ENCODE measurements around the gene CCDC192.

Gene CCDC192

DNA sequence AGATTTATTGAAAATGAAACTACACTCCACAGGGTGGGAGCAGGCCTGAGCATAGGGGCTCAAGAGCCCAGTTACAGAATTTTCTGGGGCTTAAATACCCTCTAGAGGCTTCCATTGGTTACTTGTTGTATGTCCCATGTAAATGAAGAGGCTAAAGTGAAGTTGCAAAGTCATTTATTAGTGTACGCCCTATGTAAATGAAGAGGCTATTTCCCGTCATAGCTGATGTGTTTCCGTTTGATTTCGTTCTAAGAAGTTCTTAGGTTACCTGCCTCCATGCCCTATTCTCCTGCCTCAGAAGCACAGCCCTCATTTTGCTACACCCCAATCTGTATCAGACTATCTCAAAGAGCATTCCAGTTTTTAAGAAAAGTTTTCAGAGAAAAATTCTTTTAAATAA lies 273.3 kb downstream of the CCDC192 start:
- Mint-ChIP-seq H3K27ac (no peak overlapping the region), H3K9me3 (no peaks in the 10 kb centered on the region)

DNA sequence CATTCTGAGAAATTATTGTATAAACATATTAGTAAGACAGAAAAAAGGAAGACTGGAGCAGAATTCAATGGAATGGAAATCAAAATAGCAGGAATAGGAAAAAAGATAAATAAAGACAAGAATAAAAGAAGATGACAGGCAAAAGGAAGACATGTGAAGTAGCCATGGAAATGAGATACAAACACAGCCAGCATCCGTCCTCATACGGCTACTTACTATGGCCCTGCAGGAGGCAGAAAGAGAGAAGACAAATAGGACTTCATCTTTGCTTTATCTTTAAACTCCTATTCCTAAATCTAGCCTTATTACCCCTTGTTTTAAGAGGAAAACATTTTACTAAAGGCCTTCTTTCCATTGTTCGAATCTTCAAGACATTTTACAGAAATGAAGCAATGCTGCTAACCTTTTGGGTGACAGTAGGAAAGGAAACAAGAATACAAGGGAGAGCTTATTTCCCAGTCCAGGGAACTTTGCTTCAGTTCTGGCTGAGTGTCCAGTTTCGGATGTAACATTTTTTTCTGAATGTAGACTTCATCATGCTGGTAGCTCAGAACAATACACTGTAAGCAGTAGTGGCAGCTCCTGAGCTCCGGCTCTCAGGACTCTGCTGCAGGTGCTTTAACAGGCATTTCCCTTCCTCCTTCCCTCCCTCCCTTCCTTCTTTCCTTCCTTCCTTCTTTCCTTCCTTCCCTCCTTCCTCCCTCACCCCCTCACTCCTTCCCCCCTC lies 274.0 kb downstream of the CCDC192 start:
- H3K27ac Mint-ChIP-seq: no peak overlapping the region
- H3K9me3 Mint-ChIP-seq: no peaks in the 10 kb centered on the region
- H3K27me3 Mint-ChIP-seq: no peaks in the 10 kb centered on the region
- peaks cover 35% of the 10 kb centered on the region for H3K36me3 Mint-ChIP-seq
- no peak overlapping the region for H3K4me3 Mint-ChIP-seq
- peaks cover 5% of the 10 kb centered on the region for H3K4me1 Mint-ChIP-seq
- ATAC-seq: no peak

More for the DNA sequence above, 273.3 kb downstream of the CCDC192 start:
- Mint-ChIP-seq H3K36me3 (peaks cover 33% of the 10 kb centered on the region), H3K27me3 (no peaks in the 10 kb centered on the region), H3K4me1 (peaks cover 5% of the 10 kb centered on the region), H3K4me3 (no peak overlapping the region)
- no peak for ATAC-seq

DNA sequence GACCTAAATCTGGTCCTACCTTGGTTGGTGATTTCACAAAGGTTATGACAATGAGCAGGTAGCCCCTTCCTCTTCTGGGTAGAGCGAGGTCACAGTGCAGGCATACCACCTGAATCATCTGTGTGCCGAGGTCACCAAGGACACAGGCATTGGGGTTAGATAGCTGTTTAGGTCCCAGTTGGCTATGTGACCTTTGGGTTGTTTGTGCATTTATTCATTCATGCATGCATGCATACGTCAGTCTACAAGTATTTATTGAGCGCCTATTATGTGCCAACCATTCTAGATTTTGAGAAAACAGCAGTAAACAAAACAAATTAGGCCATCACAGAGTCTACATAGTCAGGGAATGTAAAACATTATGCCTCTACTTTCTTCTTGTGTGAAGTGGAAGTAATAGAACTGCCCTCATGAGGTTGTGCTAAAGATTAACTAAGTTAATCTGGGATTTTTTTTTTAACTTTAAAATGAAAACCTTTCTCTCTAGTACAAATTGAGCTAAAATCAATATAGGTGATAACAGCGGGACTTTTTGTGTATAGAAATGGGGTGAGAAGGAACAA lies 275.6 kb downstream of the CCDC192 start:
- no peak overlapping the region for H3K27ac Mint-ChIP-seq
- H3K4me3 Mint-ChIP-seq: no peak overlapping the region
- no peak for ATAC-seq
- peaks cover 5% of the 10 kb centered on the region for H3K4me1 Mint-ChIP-seq
- H3K36me3 Mint-ChIP-seq: peaks cover 37% of the 10 kb centered on the region
- H3K9me3 Mint-ChIP-seq: no peaks in the 10 kb centered on the region
- H3K27me3 Mint-ChIP-seq: no peaks in the 10 kb centered on the region

GRCh38 chr5:127979475-127979874 lies 276.3 kb downstream of the CCDC192 start:
- no peak overlapping the region for H3K4me3 Mint-ChIP-seq

DNA sequence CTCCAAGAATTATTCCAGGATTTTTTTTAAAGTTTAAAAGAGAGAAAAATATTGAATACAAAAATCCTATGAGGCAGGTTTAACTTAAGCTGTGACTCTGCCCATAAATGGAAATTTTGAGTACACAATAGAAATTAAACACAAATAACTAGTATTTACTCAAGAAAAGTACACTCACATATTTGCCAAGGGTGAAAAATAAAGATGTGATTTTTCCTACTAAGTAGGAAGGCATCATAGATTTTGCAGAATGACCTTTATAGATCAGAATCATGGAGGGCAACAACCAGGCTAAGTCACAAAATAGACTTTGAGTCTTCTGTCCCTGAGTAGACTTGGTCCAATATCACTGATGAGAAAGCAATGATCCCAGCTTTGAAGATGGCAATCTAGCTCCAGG lies 277.7 kb downstream of the CCDC192 start:
- no peak for ATAC-seq
- H3K27me3 Mint-ChIP-seq: no peaks in the 10 kb centered on the region
- H3K9me3 Mint-ChIP-seq: no peaks in the 10 kb centered on the region

More at GRCh38 chr5:127979475-127979874, 276.3 kb downstream of the CCDC192 start:
- no peak overlapping the region for H3K27ac Mint-ChIP-seq
- no peaks in the 10 kb centered on the region for H3K27me3 Mint-ChIP-seq
- peaks cover 5% of the 10 kb centered on the region for H3K4me1 Mint-ChIP-seq
- peaks cover 37% of the 10 kb centered on the region for H3K36me3 Mint-ChIP-seq
- H3K9me3 Mint-ChIP-seq: no peaks in the 10 kb centered on the region
- ATAC-seq: no peak

DNA sequence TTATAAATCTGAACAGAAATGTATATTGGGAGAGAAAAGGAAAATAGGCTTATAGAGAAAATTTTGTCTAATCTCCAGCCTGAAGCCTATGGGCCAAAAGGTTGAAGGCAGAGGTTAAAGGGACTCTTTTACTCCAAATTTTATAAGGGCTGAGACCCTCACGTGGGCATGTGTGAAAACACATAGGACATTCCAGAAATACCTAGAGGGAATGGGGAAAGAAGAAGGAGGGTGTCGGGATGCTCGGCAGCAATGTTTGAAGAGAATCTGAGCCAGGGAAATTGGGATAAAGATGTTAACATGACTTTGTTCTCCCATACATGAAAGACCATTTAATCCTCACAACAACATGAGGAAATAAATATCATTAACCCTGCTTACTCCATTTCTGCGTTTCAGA lies 278.3 kb downstream of the CCDC192 start:
- H3K36me3 Mint-ChIP-seq: peaks cover 28% of the 10 kb centered on the region
- no peak overlapping the region for H3K27ac Mint-ChIP-seq
- peaks cover 5% of the 10 kb centered on the region for H3K4me1 Mint-ChIP-seq
- H3K9me3 Mint-ChIP-seq: no peaks in the 10 kb centered on the region
- H3K27me3 Mint-ChIP-seq: no peaks in the 10 kb centered on the region
- ATAC-seq: no peak
- H3K4me3 Mint-ChIP-seq: no peak overlapping the region

More for the DNA sequence above, 277.7 kb downstream of the CCDC192 start:
- Mint-ChIP-seq H3K4me1 (peaks cover 5% of the 10 kb centered on the region), H3K36me3 (peaks cover 35% of the 10 kb centered on the region), H3K4me3 (no peak overlapping the region), H3K27ac (no peak overlapping the region)

DNA sequence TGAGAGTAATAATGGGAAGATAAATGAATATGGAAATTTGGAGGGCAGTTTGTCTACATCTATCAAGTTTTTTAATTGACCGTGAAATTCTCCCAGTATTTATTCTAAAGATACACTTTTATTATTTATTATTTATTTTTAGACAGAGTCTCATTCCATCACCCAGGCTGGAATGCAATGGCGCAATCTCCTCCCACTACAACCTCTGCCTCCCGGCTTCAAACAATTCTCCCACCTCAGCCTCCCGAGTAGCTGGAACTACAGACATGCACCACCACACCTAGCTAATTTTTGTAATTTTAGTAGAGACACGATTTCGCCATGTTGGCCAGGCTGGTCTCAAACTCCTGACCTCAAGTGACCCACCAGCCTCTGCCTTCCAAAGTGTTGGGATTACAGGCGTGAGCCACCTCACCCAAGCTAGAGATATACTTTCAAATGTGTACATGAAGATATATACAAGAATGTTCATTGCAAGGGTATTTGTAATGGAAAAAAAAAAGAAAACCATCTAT lies 282.7 kb downstream of the CCDC192 start:
- no peak overlapping the region for H3K4me3 Mint-ChIP-seq
- no peak for ATAC-seq
- H3K4me1 Mint-ChIP-seq: no peaks in the 10 kb centered on the region
- H3K9me3 Mint-ChIP-seq: no peaks in the 10 kb centered on the region
- H3K27ac Mint-ChIP-seq: no peak overlapping the region
- H3K27me3 Mint-ChIP-seq: no peaks in the 10 kb centered on the region
- H3K36me3 Mint-ChIP-seq: peaks cover 28% of the 10 kb centered on the region

- ATAC-seq: no peak
- Mint-ChIP-seq H3K4me1 (no peaks in the 10 kb centered on the region), H3K27ac (no peak overlapping the region), H3K36me3 (peaks cover 34% of the 10 kb centered on the region), H3K9me3 (no peaks in the 10 kb centered on the region), H3K4me3 (no peak overlapping the region), H3K27me3 (no peaks in the 10 kb centered on the region)
These were observed 284.4 kb downstream of the CCDC192 start for GRCh38 chr5:127987354-127988145.

GRCh38 chr5:127988146-127988760 lies 285.1 kb downstream of the CCDC192 start:
- Mint-ChIP-seq H3K36me3 (peaks cover 32% of the 10 kb centered on the region), H3K27me3 (no peaks in the 10 kb centered on the region), H3K9me3 (no peaks in the 10 kb centered on the region), H3K4me1 (no peaks in the 10 kb centered on the region), H3K27ac (no peak overlapping the region), H3K4me3 (no peak overlapping the region)
- ATAC-seq: no peak

Data from stimulated activated memory B cell treated with anti-CD40 and anti-IgM and Interleukin-4, amounts not matched to agents 10 μg/mL and 1 μg/mL and 100 μg/mL, for 72 hours (primary cell).